GM23338 (cell line): Measurements from ENCODE around the gene NTRK3.

Experiments used
- CREB1 ChIP-seq: fragments of 250-450 bp; sonication (Bioruptor Pico); IDR thresholded peaks from 2 replicates; pipeline ENCODE4 v1.5.0; 2020; ENCODE audit warnings: low read depth, mild to moderate bottlenecking, moderate library complexity
- EZH2 ChIP-seq: fragments of 200-600 bp; sonication (generic); IDR thresholded peaks from one replicate; pipeline ENCODE4 v1.8.0; 2017; ENCODE audit warnings: antibody characterized with exemption, mild to moderate bottlenecking, low read depth; ENCODE audit not compliant: unreplicated experiment
- EZH2phosphoT487 ChIP-seq: fragments of 200-600 bp; sonication (generic); IDR thresholded peaks from one replicate; pipeline ENCODE4 v1.8.1; 2018; ENCODE audit warnings: antibody characterized with exemption; ENCODE audit not compliant: unreplicated experiment
- POLR2AphosphoS5 ChIP-seq: IDR thresholded peaks from 2 replicates; pipeline ENCODE4 v1.6.1; 2016; ENCODE audit warnings: antibody characterized with exemption, low read depth
- REST ChIP-seq: IDR thresholded peaks from one replicate; pipeline ENCODE4 v1.6.1; 2018; ENCODE audit warnings: antibody characterized with exemption; ENCODE audit not compliant: unreplicated experiment
- ZNF331 ChIP-seq: fragments of 250-450 bp; sonication (Bioruptor Pico); IDR thresholded peaks from 2 replicates; pipeline ENCODE4 v1.5.0; 2020; ENCODE audit warnings: low read depth, mild to moderate bottlenecking, moderate library complexity
- TF ChIP-seq, protein P1 (sequence below), 2 experiments: fragments of 200-600 bp in 1 of 2; sonication (generic) in 1 of 2; conservative IDR thresholded peaks; 2 replicates each; pipeline versions ENCODE4 v1.5.1 to v1.6.1; 2016 to 2017; ENCODE audit warnings: antibody characterized with exemption in 2 of 2, low read depth in 2 of 2, mild to moderate bottlenecking in 2 of 2, moderate library complexity in 1 of 2

DNA sequence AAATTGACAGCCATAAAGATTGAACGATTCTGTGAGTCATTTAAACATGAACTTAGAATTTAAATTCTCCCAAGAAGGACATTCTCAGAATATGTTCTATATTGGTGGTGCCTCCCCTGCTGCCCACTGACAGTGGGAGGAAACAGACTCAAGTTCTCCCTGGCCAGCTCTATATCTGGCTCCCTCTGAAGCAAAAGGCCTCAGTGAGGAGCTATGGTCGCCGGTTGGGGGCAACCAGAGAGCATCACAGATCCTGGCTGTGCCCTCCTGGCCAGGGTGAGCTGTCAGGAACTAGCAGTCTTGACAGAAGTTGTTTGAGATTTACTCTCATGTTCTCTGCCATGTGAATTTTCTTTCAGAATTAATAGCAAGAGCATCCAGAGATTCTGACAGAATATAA lies 285.5 kb downstream of the NTRK3 start:
- TF ChIP-seq REST (no peak), EZH2 (no peak), POLR2AphosphoS5 (no peak), EZH2phosphoT487 (no peak), CREB1 (no peak), ZNF331 (no peak)
- TF ChIP-seq, protein P1, sequence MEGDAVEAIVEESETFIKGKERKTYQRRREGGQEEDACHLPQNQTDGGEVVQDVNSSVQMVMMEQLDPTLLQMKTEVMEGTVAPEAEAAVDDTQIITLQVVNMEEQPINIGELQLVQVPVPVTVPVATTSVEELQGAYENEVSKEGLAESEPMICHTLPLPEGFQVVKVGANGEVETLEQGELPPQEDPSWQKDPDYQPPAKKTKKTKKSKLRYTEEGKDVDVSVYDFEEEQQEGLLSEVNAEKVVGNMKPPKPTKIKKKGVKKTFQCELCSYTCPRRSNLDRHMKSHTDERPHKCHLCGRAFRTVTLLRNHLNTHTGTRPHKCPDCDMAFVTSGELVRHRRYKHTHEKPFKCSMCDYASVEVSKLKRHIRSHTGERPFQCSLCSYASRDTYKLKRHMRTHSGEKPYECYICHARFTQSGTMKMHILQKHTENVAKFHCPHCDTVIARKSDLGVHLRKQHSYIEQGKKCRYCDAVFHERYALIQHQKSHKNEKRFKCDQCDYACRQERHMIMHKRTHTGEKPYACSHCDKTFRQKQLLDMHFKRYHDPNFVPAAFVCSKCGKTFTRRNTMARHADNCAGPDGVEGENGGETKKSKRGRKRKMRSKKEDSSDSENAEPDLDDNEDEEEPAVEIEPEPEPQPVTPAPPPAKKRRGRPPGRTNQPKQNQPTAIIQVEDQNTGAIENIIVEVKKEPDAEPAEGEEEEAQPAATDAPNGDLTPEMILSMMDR (conservative IDR thresholded peaks at IDR 0.05; ENCODE audit: low read depth in 2 of 2): no peak
